H1 (cell line): Measurements from ENCODE around the gene INKA2. TPM values are rescaled to one million over a fixed set of nuclear protein-coding genes. Genes with fewer than 3 reads are reported as not detected.

Source experiments
- CTCF ChIA-PET: fragments of 300-600 bp; sonication (Branson Sonifier 250); formaldehyde crosslinking; loops from one replicate; lab custom pipeline; 2021; ENCODE audit not compliant: partially characterized antibody; lab: Charles Lee
- POLR2A ChIA-PET: fragments of 300-600 bp; sonication (Branson Sonifier 250); formaldehyde crosslinking; loops from one replicate; lab custom pipeline; 2021; ENCODE audit warnings: inconsistent platforms; ENCODE audit not compliant: partially characterized antibody; lab: Charles Lee
- DNase-seq, 2 experiments: peaks; one replicate each; pipeline versions ENCODE4 v3.0.0 to v3.0.0-alpha.2; 2010 to 2022; ENCODE audit warnings: low spot score in 2 of 2, low read depth in 1 of 2, mixed read lengths in 1 of 2
- FAIRE-seq: peaks from 2 replicates; lab custom pipeline; 2011; peaks lifted over from hg19 to GRCh38; lab: Jason Lieb, UNC
- H2AFZ ChIP-seq: 2 replicates; pipeline ENCODE4 v1.8.1; 2012; ENCODE audit warnings: low read length, inconsistent platforms
- H2AK5ac ChIP-seq: 2 replicates; pipeline ENCODE4 v1.6.1; 2013; ENCODE audit warnings: low read depth, low read length
- H2BK120ac ChIP-seq: replicated peaks from 2 replicates; pipeline ENCODE3; 2013; ENCODE audit warnings: low read depth, low read length, inconsistent platforms
- H2BK12ac ChIP-seq: 2 replicates; pipeline ENCODE4 v1.6.1; 2013; ENCODE audit warnings: low read depth, low read length
- H2BK15ac ChIP-seq: 2 replicates; pipeline ENCODE4 v1.6.1; 2013; ENCODE audit warnings: low read length
- H2BK20ac ChIP-seq: 2 replicates; pipeline ENCODE4 v1.6.1; 2013; ENCODE audit warnings: low read length
- H2BK5ac ChIP-seq: 2 replicates; pipeline ENCODE4 v1.6.1; 2013; ENCODE audit warnings: low read depth, low read length
- H3K14ac ChIP-seq: 2 replicates; pipeline ENCODE4 v1.6.1; 2013; ENCODE audit warnings: inconsistent platforms; ENCODE audit not compliant: insufficient read length
- H3K18ac ChIP-seq: 2 replicates; pipeline ENCODE4 v1.6.1; 2013; ENCODE audit warnings: low read length; ENCODE audit errors: extremely low read depth
- H3K23ac ChIP-seq: 2 replicates; pipeline ENCODE4 v1.6.1; 2013; ENCODE audit warnings: inconsistent platforms; ENCODE audit not compliant: insufficient read length
- H3K23me2 ChIP-seq: 2 replicates; pipeline ENCODE4 v1.6.1; 2013; ENCODE audit warnings: low read depth, low read length
- H3K27ac ChIP-seq: 2 replicates; pipeline ENCODE4 v1.6.1; 2011; ENCODE audit warnings: low read depth, low read length, inconsistent platforms
- H3K27me3 ChIP-seq, 4 experiments: replicated peaks in 1 of 4; 1 replicate in 1 of 4; 2 replicates in 3 of 4; pipeline versions ENCODE4 v1.6.1 to v1.8.1; 2011 to 2013; ENCODE audit warnings: low read length in 3 of 4, mild to moderate bottlenecking in 3 of 4, inconsistent platforms in 2 of 4, mixed read lengths in 2 of 4, moderate library complexity in 1 of 4; ENCODE audit not compliant: control insufficient read depth in 3 of 4, insufficient read depth in 3 of 4; ENCODE audit errors: extremely low read depth in 1 of 4
- H3K36me3 ChIP-seq, 4 experiments: 2 replicates each; pipeline versions ENCODE4 v1.6.1 to v1.8.1; 2011 to 2013; ENCODE audit warnings: mild to moderate bottlenecking in 4 of 4, low read length in 3 of 4, moderate library complexity in 2 of 4, control low read depth in 1 of 4, inconsistent platforms in 1 of 4; ENCODE audit not compliant: insufficient read depth in 4 of 4, control insufficient read depth in 2 of 4
- H3K4ac ChIP-seq: replicated peaks from 2 replicates; pipeline ENCODE3; 2013; ENCODE audit warnings: low read length, low read depth, mixed read lengths, inconsistent platforms; ENCODE audit not compliant: insufficient read length
- H3K4me1 ChIP-seq, 4 experiments: replicated peaks in 1 of 4; 1 replicate in 1 of 4; 2 replicates in 3 of 4; pipeline versions ENCODE4 v1.6.1 to v1.8.1; 2011 to 2013; ENCODE audit warnings: low read length in 3 of 4, inconsistent platforms in 2 of 4, mixed read lengths in 1 of 4; ENCODE audit not compliant: insufficient read depth in 4 of 4, control insufficient read depth in 3 of 4
- H3K4me2 ChIP-seq, 2 experiments: 2 replicates each; pipeline versions ENCODE4 v1.6.1 to v1.8.1; 2011 to 2013; ENCODE audit warnings: low read depth in 2 of 2, low read length in 2 of 2, control low read depth in 1 of 2, inconsistent platforms in 1 of 2, mild to moderate bottlenecking in 1 of 2; ENCODE audit not compliant: insufficient read depth in 1 of 2
- H3K4me3 ChIP-seq, 4 experiments: fragments of 200-600, 300-600 bp in 1 of 4; sonication (generic), shearing (Covaris generic), sonication (Bioruptor Twin) in 1 of 4; 2 replicates each; pipeline versions ENCODE4 v1.5.1 to v1.8.1; 2011 to 2016; ENCODE audit warnings: low read length in 4 of 4, low read depth in 3 of 4, control low read depth in 2 of 4, inconsistent platforms in 2 of 4, mild to moderate bottlenecking in 2 of 4, mixed read lengths in 1 of 4, moderate library complexity in 1 of 4; ENCODE audit not compliant: insufficient read depth in 2 of 4; ENCODE audit errors: extremely low read depth in 1 of 4
- H3K56ac ChIP-seq: replicated peaks from 2 replicates; pipeline ENCODE3; 2013; ENCODE audit warnings: low read depth, mild to moderate bottlenecking, mixed read lengths, low read length, inconsistent platforms; ENCODE audit not compliant: insufficient read length
- H3K79me1 ChIP-seq: 2 replicates; pipeline ENCODE4 v1.6.1; 2013; ENCODE audit warnings: low read depth, low read length, control low read depth
- H3K79me2 ChIP-seq, 2 experiments: 2 replicates each; pipeline versions ENCODE4 v1.6.1 to v1.8.1; 2012 to 2013; ENCODE audit warnings: low read length in 2 of 2, mild to moderate bottlenecking in 2 of 2, inconsistent platforms in 1 of 2; ENCODE audit not compliant: insufficient read depth in 2 of 2, control insufficient read depth in 1 of 2
- H3K9ac ChIP-seq, 4 experiments: replicated peaks in 1 of 4; 1 replicate in 1 of 4; 2 replicates in 3 of 4; pipeline versions ENCODE4 v1.6.1 to v1.8.1; 2011 to 2013; ENCODE audit warnings: low read depth in 3 of 4, low read length in 3 of 4, control low read depth in 2 of 4, mild to moderate bottlenecking in 2 of 4, moderate library complexity in 2 of 4, inconsistent platforms in 1 of 4; ENCODE audit errors: extremely low read depth in 1 of 4
- H3K9me3 ChIP-seq, 2 experiments: 2 replicates each; pipeline versions ENCODE4 v1.6.1 to v1.8.1; 2012 to 2013; ENCODE audit warnings: mild to moderate bottlenecking in 2 of 2, moderate library complexity in 2 of 2, control low read depth in 1 of 2, inconsistent platforms in 1 of 2, low read depth in 1 of 2, low read length in 1 of 2, mixed read lengths in 1 of 2; ENCODE audit not compliant: insufficient read depth in 2 of 2
- H4K20me1 ChIP-seq, 2 experiments: replicated peaks in 1 of 2; 2 replicates each; pipeline versions ENCODE3 to v1.8.1; 2011 to 2013; ENCODE audit warnings: inconsistent platforms in 2 of 2, low read length in 2 of 2, mild to moderate bottlenecking in 1 of 2; ENCODE audit not compliant: insufficient read depth in 2 of 2, control insufficient read depth in 1 of 2
- H4K5ac ChIP-seq: 2 replicates; pipeline ENCODE4 v1.6.1; 2013; ENCODE audit warnings: low read length, low read depth, mixed read lengths, inconsistent platforms; ENCODE audit not compliant: insufficient read length
- H4K8ac ChIP-seq: 2 replicates; pipeline ENCODE4 v1.8.0; 2013; ENCODE audit warnings: mild to moderate bottlenecking, moderate library complexity, low read length, inconsistent platforms; ENCODE audit not compliant: insufficient read depth; ENCODE audit errors: extremely low read depth
- H4K91ac ChIP-seq: replicated peaks from 2 replicates; pipeline ENCODE3; 2013; ENCODE audit warnings: low read length, mixed read lengths, inconsistent platforms; ENCODE audit not compliant: insufficient read length
- ZNF274 ChIP-seq: IDR thresholded peaks from 2 replicates; pipeline ENCODE4 v1.7.0; 2012; ENCODE audit warnings: low read length, borderline replicate concordance; ENCODE audit errors: extremely low read depth
- WGBS, 2 experiments: shearing (Covaris generic) in 1 of 2; methylation state at CpG; one replicate each; pipeline versions ENCODE4 v1.1.6 to v1.1.7; 2013 to 2015; ENCODE audit warnings: low lambda C conversion rate in 2 of 2, mixed read lengths in 2 of 2, inconsistent platforms in 1 of 2, low coverage in 1 of 2, missing lambda C conversion rate in 1 of 2; ENCODE audit not compliant: insufficient replicate concordance in 2 of 2, insufficient coverage in 1 of 2, insufficient read length in 1 of 2; ENCODE audit errors: extremely low coverage in 1 of 2, missing lambda C conversion rate in 1 of 2; 5-methylcytosine and 5-hydroxymethylcytosine counted together
- polyA plus RNA-seq, 7 experiments: library from polyadenylated mRNA; depleted of rRNA in 3 of 7; stranded (reverse) in 5 of 7; unstranded in 2 of 7; fragments of >200 nt in 5 of 7; fragments of 200-250 nt in 2 of 7; gene quantifications; 1 replicate in 5 of 7; 2 replicates in 1 of 7; 4 replicates in 1 of 7; pipeline versions ENCODE4 v1.2.1 to v1.2.3, GENCODE V29; 2011 to 2013; ENCODE audit warnings: missing spikeins in 2 of 7, mixed read lengths in 2 of 7
- total RNA-seq: library from RNA; stranded (reverse); fragmentation: NEBNext Ultra II Directional; extraction: Animal tissue kit (Norgen Biotek cat#: 25700); gene quantifications from 2 replicates; pipeline ENCODE4 v1.2.1, GENCODE V29; 2021

INKA2 gene
- total and polyA plus RNA-seq, 2 of the 8 experiments (the other 6 are each of a cell fraction or from before 2014, with no cell fraction given): 4.2 to 11.5 TPM

DNA sequence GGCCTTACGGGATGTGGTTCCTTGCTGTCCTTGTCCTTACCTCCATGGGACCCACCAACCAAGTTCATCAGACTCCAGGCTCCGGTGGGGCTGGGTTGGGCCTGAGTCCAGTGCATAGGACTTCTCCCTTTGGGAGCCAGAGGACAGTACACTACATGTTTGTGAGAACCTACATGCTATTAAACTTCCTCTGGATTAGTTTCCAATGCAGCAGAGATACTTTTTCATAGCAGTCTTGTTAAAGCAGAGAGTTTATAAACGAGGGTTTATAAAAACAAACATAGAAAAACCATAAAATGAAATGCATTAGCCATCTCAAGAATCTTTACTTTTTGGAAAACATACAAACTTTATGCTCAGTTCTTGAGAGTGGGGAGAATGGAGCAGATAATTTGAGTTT is 33.4 kb downstream of the INKA2 start:
- 93% methylated on average over 3 of the region's 3 CpGs; no CpG with 5 or more reads in 1 of the 2 experiments for WGBS, 2 experiments
- TF ChIP-seq ZNF274: no peak

More for the DNA sequence above, 33.4 kb downstream of the INKA2 start:
- no peak overlapping the region for H3K14ac ChIP-seq
- no peak overlapping the region for H2AK5ac ChIP-seq
- H2BK5ac ChIP-seq: no peak overlapping the region
- H3K56ac ChIP-seq: no peak overlapping the region
- no peak overlapping the region for H2AFZ ChIP-seq
- H3K27me3 ChIP-seq: no peaks in the 10 kb centered on the region
- no peak overlapping the region for H2BK12ac ChIP-seq
- DNase-seq: no peak
- H3K4me2 ChIP-seq: no peak overlapping the region
- ChIA-PET POLR2A (no interaction called here), CTCF (interaction anchor here (1.0 kb wide), 1 partner anchor 13 kb away, joined by 3 read pairs; no protein-coding TSS in a partner anchor)
- H4K91ac ChIP-seq: no peak overlapping the region
- no peak overlapping the region for H3K27ac ChIP-seq
- no peak overlapping the region for H2BK20ac ChIP-seq
- H4K8ac ChIP-seq: no peak overlapping the region
- no peak overlapping the region for H3K9ac ChIP-seq
- H3K4me1 ChIP-seq: no peaks in the 10 kb centered on the region
- H3K4ac ChIP-seq: no peak overlapping the region
- H3K79me2 ChIP-seq: no peaks in the 10 kb centered on the region
- H2BK15ac ChIP-seq: no peak overlapping the region
- no peaks in the 10 kb centered on the region for H3K9me3 ChIP-seq
- no peak for FAIRE-seq
- no peaks in the 10 kb centered on the region for H4K20me1 ChIP-seq
- no peak overlapping the region for H2BK120ac ChIP-seq
- peaks cover 0 to 10% (median 5%) of the 10 kb centered on the region in 4 experiments; a peak in 5 of 8 replicates for H3K36me3 ChIP-seq
- H3K4me3 ChIP-seq: no peak overlapping the region
- no peak overlapping the region for H3K23ac ChIP-seq
- no peaks in the 10 kb centered on the region for H3K23me2 ChIP-seq
- no peak overlapping the region for H4K5ac ChIP-seq
- H3K18ac ChIP-seq: no peak overlapping the region
- H3K79me1 ChIP-seq: no peaks in the 10 kb centered on the region
